ACHN (cell line): ENCODE measurements around the gene THAP12.

Source experiments
- DNase-seq: peaks from one replicate; pipeline ENCODE4 v3.0.0-alpha.2; 2015
- in situ Hi-C: cut with HindIII; loops from 2 replicates; pipeline ENCODE4 v1.10.0; 2017; ENCODE audit warnings: low sequenced_read_pairs, low pct_ligation_motif_present, low pct_unique_long_range_greater_than_20kb

The THAP12 gene

DNA sequence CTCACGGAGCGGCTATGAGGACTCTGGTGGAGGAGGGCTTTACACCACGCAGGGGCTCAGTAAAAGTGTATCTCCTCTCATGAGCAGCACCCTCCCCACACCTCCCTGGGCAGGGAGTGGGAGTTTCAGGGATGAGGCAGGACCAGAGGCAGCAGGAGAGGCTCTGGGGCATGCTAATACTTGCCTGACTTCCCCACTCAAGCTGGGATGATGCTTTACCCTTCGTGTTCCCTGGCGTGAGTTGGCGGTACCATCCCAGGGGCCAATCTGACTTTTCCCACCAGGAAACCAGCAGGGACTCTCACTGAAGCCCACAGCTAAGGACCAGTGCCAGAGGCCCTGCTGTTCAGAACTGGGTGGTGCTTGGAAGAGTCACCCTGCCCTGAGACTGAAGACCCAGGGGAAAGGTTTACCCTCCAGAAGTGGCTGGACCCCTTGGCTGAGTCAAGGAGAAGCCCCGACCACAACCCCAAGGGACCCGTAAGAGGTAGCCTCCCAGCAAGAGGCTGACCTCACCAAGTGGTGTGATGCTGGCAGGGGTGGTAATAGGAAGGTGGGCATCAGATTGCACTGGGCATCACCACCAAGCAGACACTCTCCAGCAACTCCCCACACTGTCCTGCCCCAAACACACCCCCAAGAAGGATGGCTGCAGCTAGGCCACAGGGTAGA is 65.6 kb downstream of the THAP12 start:
- DNase-seq = no peak
- in situ Hi-C loops = no loop called here

DNA sequence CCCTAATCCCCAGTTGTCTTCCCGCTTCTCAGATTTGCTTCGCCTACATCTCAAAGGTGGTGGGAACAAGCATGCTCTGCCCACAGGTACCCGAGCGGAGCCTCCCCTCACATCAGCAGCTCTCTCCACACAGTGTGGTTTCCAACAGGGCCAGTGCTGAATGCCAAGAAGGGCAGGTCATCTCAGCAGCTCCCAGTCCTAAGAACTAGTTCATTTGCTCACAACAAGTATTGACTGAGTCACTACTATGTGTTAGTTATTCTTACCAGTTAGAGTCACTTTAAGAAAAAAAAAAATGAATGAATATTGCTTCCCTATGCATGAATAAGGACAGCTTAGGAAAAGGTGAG is 66.2 kb downstream of the THAP12 start:
- in situ Hi-C loops = no loop called here
- no peak for DNase-seq

DNA sequence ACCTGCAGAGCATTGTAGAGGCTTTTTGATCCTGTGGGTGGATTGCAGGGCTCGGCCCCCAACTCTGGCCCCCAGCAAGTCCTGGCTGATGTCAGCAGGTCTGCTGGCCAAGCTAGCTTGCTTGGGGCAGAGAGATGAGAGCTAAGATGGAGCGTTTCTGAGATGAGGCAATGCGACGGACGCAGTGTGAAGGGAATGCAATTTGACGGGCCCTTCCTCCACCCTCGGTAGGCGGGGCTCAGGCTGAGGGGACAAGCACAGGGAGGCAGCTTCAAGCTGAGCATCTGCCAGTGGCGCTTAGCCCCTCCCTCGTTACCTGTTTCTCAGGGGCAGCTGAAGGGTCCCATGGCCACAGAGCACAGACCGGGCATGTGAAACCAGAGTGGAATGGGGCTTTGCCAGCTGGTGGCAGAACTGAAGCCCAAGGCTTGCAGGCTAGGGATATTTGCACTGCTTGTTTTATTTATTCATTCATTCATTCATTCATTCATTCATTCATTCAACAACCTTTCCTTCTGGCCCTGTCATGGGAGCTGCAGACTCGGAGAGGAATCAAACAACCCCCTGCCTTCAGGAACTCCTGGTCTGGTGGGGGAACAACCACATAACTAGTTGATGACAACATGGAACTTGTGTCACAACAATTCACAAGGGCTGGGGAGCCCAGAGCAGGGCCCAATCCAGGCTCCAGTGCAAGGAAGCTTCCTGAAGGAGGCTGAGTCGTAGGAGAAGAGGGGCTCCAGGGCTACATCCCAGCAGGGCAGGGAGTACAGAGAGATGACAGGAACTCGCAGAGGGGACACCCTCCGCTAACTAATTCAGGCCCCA is 66.8 kb downstream of the THAP12 start:
- DNase-seq = no peak
- in situ Hi-C loops = no loop called here

DNA sequence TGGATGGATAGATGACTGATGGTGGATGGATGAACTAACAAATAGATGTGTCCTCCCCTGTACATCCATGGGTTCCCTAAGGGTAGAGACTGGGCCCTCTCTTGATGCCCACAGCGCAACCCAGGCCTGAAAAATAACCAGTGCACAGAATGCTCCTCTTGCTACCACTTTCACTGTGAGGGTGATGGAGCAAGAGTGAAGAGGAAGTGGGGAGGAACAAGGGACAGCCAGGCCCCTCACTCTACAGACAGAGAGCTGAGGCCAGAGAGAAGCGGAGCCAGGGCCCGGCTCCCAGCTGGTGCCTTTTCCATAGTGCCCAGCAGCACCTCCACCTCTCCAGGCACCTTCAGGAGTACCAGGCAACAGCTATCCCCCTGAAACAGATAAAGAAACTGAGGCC is 67.7 kb downstream of the THAP12 start:
- DNase-seq = no peak
- in situ Hi-C loops = no loop called here

DNA sequence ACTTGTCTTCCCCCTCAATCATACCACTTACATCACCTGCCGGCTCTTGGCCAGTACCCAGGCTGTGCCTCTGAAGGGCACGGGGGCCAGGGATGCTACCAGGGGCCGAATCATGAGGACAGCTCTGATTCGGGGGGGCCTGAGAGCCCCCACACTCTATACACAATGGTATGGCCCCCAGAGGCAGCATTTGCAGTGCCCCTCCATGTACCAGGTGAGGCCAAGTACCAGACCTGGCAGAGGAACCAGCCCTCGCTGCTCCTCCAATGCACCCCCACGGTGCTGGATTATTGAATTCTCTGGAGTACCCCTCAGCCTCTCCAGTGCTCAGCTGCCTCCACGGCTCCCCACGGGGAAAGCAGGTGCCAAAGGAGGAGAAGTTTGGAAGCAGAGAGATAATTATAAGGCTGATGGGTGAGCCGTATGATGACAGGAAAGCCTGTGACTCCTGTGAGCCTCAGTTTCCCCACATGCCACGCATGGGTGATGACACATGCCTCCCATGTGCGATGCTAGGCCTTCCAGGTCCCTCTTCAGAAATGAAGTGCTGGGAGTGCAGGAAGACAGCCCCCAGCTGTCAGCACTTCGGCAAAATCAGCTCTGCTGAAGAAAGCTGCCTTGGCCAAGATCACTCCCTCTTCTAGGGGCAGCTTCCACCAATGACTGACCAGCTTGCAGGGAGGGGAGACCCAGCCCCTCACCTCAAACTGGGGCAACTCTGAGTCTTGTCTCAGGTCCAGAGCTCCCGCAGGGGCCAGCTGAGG is 69.9 kb downstream of the THAP12 start:
- in situ Hi-C loops = no loop called here
- no peak for DNase-seq

- in situ Hi-C loops = no loop called here
Observed at GRCh38 chr11:76307978-76308747, 72.8 kb downstream of the THAP12 start.

DNA sequence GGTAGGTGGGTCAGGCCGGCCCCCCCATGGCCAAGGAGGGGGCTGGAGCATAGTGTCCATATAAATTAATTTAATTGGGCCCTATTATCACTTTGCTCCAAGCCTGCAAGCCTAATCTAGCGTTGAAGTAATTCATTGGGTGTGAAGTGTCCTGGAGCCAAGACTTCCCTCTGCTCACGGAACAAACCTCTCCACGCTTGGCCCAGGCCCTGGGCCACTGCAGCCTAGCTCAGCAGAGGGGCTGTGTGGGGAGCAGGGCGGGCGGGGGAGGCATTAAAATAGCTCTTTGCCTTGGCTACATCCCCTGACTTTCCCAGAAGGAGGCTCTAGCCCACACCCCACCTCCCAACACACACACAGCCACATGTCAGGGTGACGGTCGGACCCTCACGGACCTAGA is 73.5 kb downstream of the THAP12 start:
- in situ Hi-C loops = no loop called here
- no peak for DNase-seq

More at GRCh38 chr11:76307978-76308747, 72.8 kb downstream of the THAP12 start:
- DNase-seq = no peak

- in situ Hi-C loops = no loop called here
- no peak for DNase-seq
Observed at GRCh38 chr11:76303399-76303798, 77.5 kb downstream of the THAP12 start.

GRCh38 chr11:76302996-76303395 is 77.9 kb downstream of the THAP12 start:
- DNase-seq = no peak
- in situ Hi-C loops = no loop called here
